SKM-1 (cell line): ENCODE data around the gene VPS18.

Experiments
- DNase-seq: peaks from one replicate; lab custom pipeline; 2025; ENCODE audit not compliant: unreplicated experiment; lab: John Stamatoyannopoulos, UW

Gene VPS18

GRCh38 chr15:40918146-40918798, 24.0 kb downstream of the VPS18 start:
- no peak for DNase-seq

- DNase-seq = no peak
Measured at GRCh38 chr15:40918799-40919392, 24.6 kb downstream of the VPS18 start.

- DNase-seq = no peak
Measured at GRCh38 chr15:40921949-40922607, 27.8 kb downstream of the VPS18 start.

GRCh38 chr15:40922608-40923005, 28.4 kb downstream of the VPS18 start:
- no peak for DNase-seq

GRCh38 chr15:40923551-40923950, 29.3 kb downstream of the VPS18 start:
- DNase-seq = no peak

GRCh38 chr15:40925495-40925862, 31.2 kb downstream of the VPS18 start:
- DNase-seq = no peak

- DNase-seq = no peak
Measured at GRCh38 chr15:40925863-40926658, 31.8 kb downstream of the VPS18 start.

- no peak for DNase-seq
Measured at GRCh38 chr15:40926659-40927494, 32.6 kb downstream of the VPS18 start.

GRCh38 chr15:40927495-40927872, 33.2 kb downstream of the VPS18 start:
- DNase-seq = no peak

GRCh38 chr15:40927873-40928806, 33.9 kb downstream of the VPS18 start:
- DNase-seq = no peak

GRCh38 chr15:40928821-40929659, 34.8 kb downstream of the VPS18 start, which contains the start of gene DLL4:
Gene DLL4 (plus strand): TSS chr15:40929340. CDS start chr15:40929669, 329 bp downstream.
- DNase-seq = no peak

- DNase-seq = no peak
Measured at GRCh38 chr15:40929660-40930429, 35.6 kb downstream of the VPS18 start.

GRCh38 chr15:40930430-40931299, 36.4 kb downstream of the VPS18 start:
- no peak for DNase-seq

- DNase-seq = no peak
Measured at GRCh38 chr15:40931300-40932142, 37.3 kb downstream of the VPS18 start.

GRCh38 chr15:40932156-40932555, 37.9 kb downstream of the VPS18 start:
- no peak for DNase-seq
